HepG2 (cell line): ENCODE measurements around the gene TPM2. TPM values are rescaled to one million over a fixed set of nuclear protein-coding genes. Genes with fewer than 3 reads are reported as not detected.

Experiments used
- CEBPZ ChIP-seq: IDR thresholded peaks from 2 replicates; pipeline ENCODE4 v1.6.1; 2012; ENCODE audit warnings: low read length, improper control_type of control experiment
- ETV5 ChIP-seq: IDR thresholded peaks from 2 replicates; pipeline ENCODE4 v1.6.1; 2018; ENCODE audit warnings: missing biosample characterization, missing genetic modification reagents, inconsistent platforms, borderline replicate concordance
- GTF3A ChIP-seq: sonication (generic); formaldehyde crosslinking; conservative IDR thresholded peaks from 2 replicates; pipeline ENCODE4 v1.4.0; 2020; ENCODE audit warnings: mild to moderate bottlenecking, missing genetic modification reagents
- ISX ChIP-seq: sonication (generic); formaldehyde crosslinking; conservative IDR thresholded peaks from 2 replicates; pipeline ENCODE4 v1.5.0; 2020; ENCODE audit warnings: missing genetic modification reagents
- RFX5 ChIP-seq: IDR thresholded peaks from 2 replicates; pipeline ENCODE4 v1.6.1; 2011; ENCODE audit warnings: low read depth, low read length, improper control_type of control experiment
- SMAD9 ChIP-seq: sonication (generic); formaldehyde crosslinking; IDR thresholded peaks from 2 replicates; pipeline ENCODE4 v1.5.1; 2020; ENCODE audit warnings: mild to moderate bottlenecking, missing genetic modification reagents
- SP140L ChIP-seq: sonication (generic); formaldehyde crosslinking; IDR thresholded peaks from 2 replicates; pipeline ENCODE4 v1.4.0; 2020; ENCODE audit warnings: missing genetic modification reagents, borderline replicate concordance
- ZNF10 ChIP-seq: sonication (generic); formaldehyde crosslinking; IDR thresholded peaks from 2 replicates; pipeline ENCODE4 v1.4.0; 2020; ENCODE audit warnings: mild to moderate bottlenecking, low read depth, missing genetic modification reagents, borderline replicate concordance
- ZNF20 ChIP-seq: sonication (generic); formaldehyde crosslinking; IDR thresholded peaks from 2 replicates; pipeline ENCODE4 v1.4.0; 2020; ENCODE audit warnings: mild to moderate bottlenecking, moderate library complexity, missing genetic modification reagents
- ZNF33B ChIP-seq: sonication (generic); formaldehyde crosslinking; IDR thresholded peaks from 2 replicates; pipeline ENCODE4 v1.5.1; 2020; ENCODE audit warnings: mild to moderate bottlenecking, missing genetic modification reagents
- ZNF510 ChIP-seq: sonication (generic); formaldehyde crosslinking; IDR thresholded peaks from 2 replicates; pipeline ENCODE4 v1.4.0; 2020; ENCODE audit warnings: low read depth, mild to moderate bottlenecking, missing genetic modification reagents
- ZNF552 ChIP-seq: sonication (generic); formaldehyde crosslinking; IDR thresholded peaks from 2 replicates; pipeline ENCODE4 v1.9.0; 2022; ENCODE audit warnings: missing genetic modification reagents, mild to moderate bottlenecking, borderline replicate concordance
- ZNF556 ChIP-seq: sonication (generic); formaldehyde crosslinking; IDR thresholded peaks from 2 replicates; pipeline ENCODE4 v1.4.0; 2020; ENCODE audit warnings: mild to moderate bottlenecking, missing genetic modification reagents, borderline replicate concordance
- ZSCAN22 ChIP-seq: sonication (generic); formaldehyde crosslinking; IDR thresholded peaks from 2 replicates; pipeline ENCODE4 v1.4.0; 2020; ENCODE audit warnings: mild to moderate bottlenecking, missing genetic modification reagents
- polyA plus RNA-seq, 8 experiments: library from polyadenylated mRNA; depleted of rRNA in 3 of 8; stranded (reverse) in 7 of 8; unstranded in 1 of 8; fragments of >200 nt; fragmentation: Illumina TruSeq in 4 of 8; extraction: Trizol in 4 of 8; gene quantifications; 2 replicates each; pipeline versions ENCODE4 v1.2.1 to v1.2.3, GENCODE V29; 2011 to 2016; ENCODE audit warnings: low read depth in 4 of 8, missing spikeins in 1 of 8, mixed read lengths in 1 of 8; ENCODE audit not compliant: insufficient read depth in 1 of 8
- total RNA-seq, 5 experiments: library from RNA; depleted of rRNA; stranded (reverse); fragments of >200 nt; fragmentation: Illumina TruSeq; extraction: Trizol; gene quantifications; 2 replicates each; pipeline ENCODE4 v1.2.3, GENCODE V29; 2016; ENCODE audit warnings: low read depth in 1 of 5
- TF ChIP-seq, protein P1 (sequence below): sonication (generic); formaldehyde crosslinking; IDR thresholded peaks from 2 replicates; pipeline ENCODE4 v1.4.0; 2020; ENCODE audit warnings: missing genetic modification reagents
- TF ChIP-seq, protein P2 (sequence below): sonication (generic); formaldehyde crosslinking; IDR thresholded peaks from 2 replicates; pipeline ENCODE4 v1.5.0; 2020; ENCODE audit warnings: mild to moderate bottlenecking, missing genetic modification reagents
- TF ChIP-seq, protein P3 (sequence below): sonication (generic); formaldehyde crosslinking; IDR thresholded peaks from 2 replicates; pipeline ENCODE4 v1.4.0; 2020; ENCODE audit warnings: missing genetic modification reagents, borderline replicate concordance

Gene TPM2
- total and polyA plus RNA-seq, 2 of the 13 experiments (the other 11 are each of a cell fraction or from before 2014, with no cell fraction given), result 3.1 to 10.7 TPM

DNA sequence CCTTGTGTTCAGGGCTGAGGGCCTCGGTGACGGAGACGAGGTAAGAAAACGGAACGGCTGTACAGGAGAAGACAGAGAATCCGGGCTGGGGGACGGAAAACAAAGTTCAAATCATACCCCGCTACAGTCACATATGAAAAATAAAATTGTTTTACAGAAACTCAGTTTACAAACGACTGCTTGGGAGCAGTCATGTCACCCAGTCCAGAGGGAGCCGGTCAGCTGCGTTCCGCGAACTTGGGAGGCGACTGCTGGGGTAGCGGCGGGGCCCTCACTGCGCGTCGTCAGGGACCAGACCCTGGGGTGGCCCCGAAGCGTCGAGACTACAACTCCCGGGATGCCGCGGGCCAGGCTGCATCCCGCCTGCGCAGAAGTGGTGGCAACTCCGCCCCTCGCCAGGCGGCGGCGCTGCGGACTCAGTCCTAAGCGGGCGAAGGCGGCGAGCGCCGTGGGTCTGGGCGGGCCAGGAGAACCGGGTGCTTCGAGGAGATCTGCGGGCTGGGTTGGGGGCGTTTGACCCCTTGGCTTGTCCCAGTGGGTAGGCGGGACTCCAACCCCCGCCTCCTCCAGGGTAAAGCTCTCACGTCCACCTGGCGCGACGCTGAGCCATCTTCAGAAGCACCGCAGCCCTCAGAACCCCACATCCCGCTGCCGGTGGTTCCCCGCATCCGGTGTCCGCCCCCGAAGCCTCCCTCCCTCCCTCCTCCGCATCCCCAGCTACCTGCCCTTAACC lies 43.0 kb downstream of the TPM2 start (continued):
- TF ChIP-seq, protein P1, sequence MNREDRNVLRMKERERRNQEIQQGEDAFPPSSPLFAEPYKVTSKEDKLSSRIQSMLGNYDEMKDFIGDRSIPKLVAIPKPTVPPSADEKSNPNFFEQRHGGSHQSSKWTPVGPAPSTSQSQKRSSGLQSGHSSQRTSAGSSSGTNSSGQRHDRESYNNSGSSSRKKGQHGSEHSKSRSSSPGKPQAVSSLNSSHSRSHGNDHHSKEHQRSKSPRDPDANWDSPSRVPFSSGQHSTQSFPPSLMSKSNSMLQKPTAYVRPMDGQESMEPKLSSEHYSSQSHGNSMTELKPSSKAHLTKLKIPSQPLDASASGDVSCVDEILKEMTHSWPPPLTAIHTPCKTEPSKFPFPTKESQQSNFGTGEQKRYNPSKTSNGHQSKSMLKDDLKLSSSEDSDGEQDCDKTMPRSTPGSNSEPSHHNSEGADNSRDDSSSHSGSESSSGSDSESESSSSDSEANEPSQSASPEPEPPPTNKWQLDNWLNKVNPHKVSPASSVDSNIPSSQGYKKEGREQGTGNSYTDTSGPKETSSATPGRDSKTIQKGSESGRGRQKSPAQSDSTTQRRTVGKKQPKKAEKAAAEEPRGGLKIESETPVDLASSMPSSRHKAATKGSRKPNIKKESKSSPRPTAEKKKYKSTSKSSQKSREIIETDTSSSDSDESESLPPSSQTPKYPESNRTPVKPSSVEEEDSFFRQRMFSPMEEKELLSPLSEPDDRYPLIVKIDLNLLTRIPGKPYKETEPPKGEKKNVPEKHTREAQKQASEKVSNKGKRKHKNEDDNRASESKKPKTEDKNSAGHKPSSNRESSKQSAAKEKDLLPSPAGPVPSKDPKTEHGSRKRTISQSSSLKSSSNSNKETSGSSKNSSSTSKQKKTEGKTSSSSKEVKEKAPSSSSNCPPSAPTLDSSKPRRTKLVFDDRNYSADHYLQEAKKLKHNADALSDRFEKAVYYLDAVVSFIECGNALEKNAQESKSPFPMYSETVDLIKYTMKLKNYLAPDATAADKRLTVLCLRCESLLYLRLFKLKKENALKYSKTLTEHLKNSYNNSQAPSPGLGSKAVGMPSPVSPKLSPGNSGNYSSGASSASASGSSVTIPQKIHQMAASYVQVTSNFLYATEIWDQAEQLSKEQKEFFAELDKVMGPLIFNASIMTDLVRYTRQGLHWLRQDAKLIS (CRISPR knock-in tag), result no peak
- no peak for TF ChIP-seq ZSCAN22 (CRISPR knock-in tag)
- TF ChIP-seq ETV5 (CRISPR knock-in tag), result peak; percentile 35; the same call in 1 of the 2 replicates
- TF ChIP-seq ZNF510, result no peak
- TF ChIP-seq ISX (CRISPR knock-in tag), result no peak
- TF ChIP-seq ZNF556, result no peak
- TF ChIP-seq, protein P2, sequence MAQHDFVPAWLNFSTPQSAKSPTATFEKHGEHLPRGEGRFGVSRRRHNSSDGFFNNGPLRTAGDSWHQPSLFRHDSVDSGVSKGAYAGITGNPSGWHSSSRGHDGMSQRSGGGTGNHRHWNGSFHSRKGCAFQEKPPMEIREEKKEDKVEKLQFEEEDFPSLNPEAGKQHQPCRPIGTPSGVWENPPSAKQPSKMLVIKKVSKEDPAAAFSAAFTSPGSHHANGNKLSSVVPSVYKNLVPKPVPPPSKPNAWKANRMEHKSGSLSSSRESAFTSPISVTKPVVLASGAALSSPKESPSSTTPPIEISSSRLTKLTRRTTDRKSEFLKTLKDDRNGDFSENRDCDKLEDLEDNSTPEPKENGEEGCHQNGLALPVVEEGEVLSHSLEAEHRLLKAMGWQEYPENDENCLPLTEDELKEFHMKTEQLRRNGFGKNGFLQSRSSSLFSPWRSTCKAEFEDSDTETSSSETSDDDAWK (CRISPR knock-in tag), result no peak
- TF ChIP-seq, protein P3, sequence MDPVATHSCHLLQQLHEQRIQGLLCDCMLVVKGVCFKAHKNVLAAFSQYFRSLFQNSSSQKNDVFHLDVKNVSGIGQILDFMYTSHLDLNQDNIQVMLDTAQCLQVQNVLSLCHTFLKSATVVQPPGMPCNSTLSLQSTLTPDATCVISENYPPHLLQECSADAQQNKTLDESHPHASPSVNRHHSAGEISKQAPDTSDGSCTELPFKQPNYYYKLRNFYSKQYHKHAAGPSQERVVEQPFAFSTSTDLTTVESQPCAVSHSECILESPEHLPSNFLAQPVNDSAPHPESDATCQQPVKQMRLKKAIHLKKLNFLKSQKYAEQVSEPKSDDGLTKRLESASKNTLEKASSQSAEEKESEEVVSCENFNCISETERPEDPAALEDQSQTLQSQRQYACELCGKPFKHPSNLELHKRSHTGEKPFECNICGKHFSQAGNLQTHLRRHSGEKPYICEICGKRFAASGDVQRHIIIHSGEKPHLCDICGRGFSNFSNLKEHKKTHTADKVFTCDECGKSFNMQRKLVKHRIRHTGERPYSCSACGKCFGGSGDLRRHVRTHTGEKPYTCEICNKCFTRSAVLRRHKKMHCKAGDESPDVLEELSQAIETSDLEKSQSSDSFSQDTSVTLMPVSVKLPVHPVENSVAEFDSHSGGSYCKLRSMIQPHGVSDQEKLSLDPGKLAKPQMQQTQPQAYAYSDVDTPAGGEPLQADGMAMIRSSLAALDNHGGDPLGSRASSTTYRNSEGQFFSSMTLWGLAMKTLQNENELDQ (CRISPR knock-in tag), result no peak
- no peak for TF ChIP-seq CEBPZ
- no peak for TF ChIP-seq ZNF10
- peak; percentile 59; the same call in 1 of the 2 replicates for TF ChIP-seq ZNF33B (CRISPR knock-in tag)
- no peak for TF ChIP-seq SMAD9
- TF ChIP-seq ZNF552 (CRISPR knock-in tag), result no peak
- TF ChIP-seq RFX5, result no peak
- no peak for TF ChIP-seq ZNF20 (CRISPR knock-in tag)
- TF ChIP-seq SP140L (CRISPR knock-in tag), result no peak
- 0 out of 2 replicates have a peak, but pooled peaks have one; percentile 52 for TF ChIP-seq GTF3A (CRISPR knock-in tag)
